ENCODE results near the gene MAP2.

MAP2 gene

GRCh38 chr2:209644842-209645241 is 221.0 kb downstream of the MAP2 start:
- no peak for DNase-seq

GRCh38 chr2:209648714-209649113 is 224.9 kb downstream of the MAP2 start:
- no peak for DNase-seq

GRCh38 chr2:209653134-209653533 is 229.3 kb downstream of the MAP2 start:
- DNase-seq, result no peak

GRCh38 chr2:209661286-209661894 is 237.5 kb downstream of the MAP2 start:
- DNase-seq, result peak in 34 of 51 donors; percentile 1 to 76 (median 38)

- peak in 1 of 51 donors; percentile 37 for DNase-seq
Observed at GRCh38 chr2:209662021-209662420, 238.2 kb downstream of the MAP2 start.

- peak in 8 of 51 donors; percentile 5 to 43 (median 16) for DNase-seq
Observed at GRCh38 chr2:209663139-209663538, 239.3 kb downstream of the MAP2 start.

- DNase-seq, result peak in 1 of 51 donors; percentile 43
Observed at GRCh38 chr2:209663656-209664055, 239.8 kb downstream of the MAP2 start.

- no peak for DNase-seq
Observed at GRCh38 chr2:209666296-209666695, 242.4 kb downstream of the MAP2 start.

GRCh38 chr2:209671020-209671680 is 247.3 kb downstream of the MAP2 start:
- DNase-seq, result peak in 1 of 51 donors; percentile 46

GRCh38 chr2:209673811-209674210 is 250.0 kb downstream of the MAP2 start:
- no peak for DNase-seq

GRCh38 chr2:209680596-209680995 is 256.7 kb downstream of the MAP2 start:
- no peak for DNase-seq

- no peak for DNase-seq
Observed at GRCh38 chr2:209681201-209681735, 257.4 kb downstream of the MAP2 start.

- no peak for DNase-seq
Observed at GRCh38 chr2:209682646-209683045, 258.8 kb downstream of the MAP2 start.

- DNase-seq, result no peak
Observed at GRCh38 chr2:209685340-209685739, 261.5 kb downstream of the MAP2 start.

- no peak for DNase-seq
Observed at GRCh38 chr2:209685963-209686362, 262.1 kb downstream of the MAP2 start.

GRCh38 chr2:209686448-209686847 is 262.6 kb downstream of the MAP2 start:
- DNase-seq, result no peak

GRCh38 chr2:209687323-209687969 is 263.6 kb downstream of the MAP2 start:
- no peak for DNase-seq

- DNase-seq, result no peak
Observed at GRCh38 chr2:209688385-209688784, 264.5 kb downstream of the MAP2 start.

- no peak for DNase-seq
Observed at GRCh38 chr2:209690029-209690754, 266.3 kb downstream of the MAP2 start.

GRCh38 chr2:209694748-209695147 is 270.9 kb downstream of the MAP2 start:
- DNase-seq, result no peak

GRCh38 chr2:209696836-209697711 is 273.2 kb downstream of the MAP2 start:
- DNase-seq, result no peak

Measured in hypothalamus (tissue), 51 donors.